GM18498 (cell line): ENCODE data around the gene FAM177A1.
"Not testable (repeated sequence)": the region's sequence is repeated elsewhere in the genome, so short reads cannot be mapped to it uniquely, and the experiment has no call there.

Experiments
- ATAC-seq: cut with Tn5 transposase; IDR thresholded peaks from one replicate; pipeline ENCODE4 v1.9.1; 2021; ENCODE audit warnings: mild to moderate bottlenecking, moderate library complexity; ENCODE audit not compliant: unreplicated experiment

The FAM177A1 gene

DNA sequence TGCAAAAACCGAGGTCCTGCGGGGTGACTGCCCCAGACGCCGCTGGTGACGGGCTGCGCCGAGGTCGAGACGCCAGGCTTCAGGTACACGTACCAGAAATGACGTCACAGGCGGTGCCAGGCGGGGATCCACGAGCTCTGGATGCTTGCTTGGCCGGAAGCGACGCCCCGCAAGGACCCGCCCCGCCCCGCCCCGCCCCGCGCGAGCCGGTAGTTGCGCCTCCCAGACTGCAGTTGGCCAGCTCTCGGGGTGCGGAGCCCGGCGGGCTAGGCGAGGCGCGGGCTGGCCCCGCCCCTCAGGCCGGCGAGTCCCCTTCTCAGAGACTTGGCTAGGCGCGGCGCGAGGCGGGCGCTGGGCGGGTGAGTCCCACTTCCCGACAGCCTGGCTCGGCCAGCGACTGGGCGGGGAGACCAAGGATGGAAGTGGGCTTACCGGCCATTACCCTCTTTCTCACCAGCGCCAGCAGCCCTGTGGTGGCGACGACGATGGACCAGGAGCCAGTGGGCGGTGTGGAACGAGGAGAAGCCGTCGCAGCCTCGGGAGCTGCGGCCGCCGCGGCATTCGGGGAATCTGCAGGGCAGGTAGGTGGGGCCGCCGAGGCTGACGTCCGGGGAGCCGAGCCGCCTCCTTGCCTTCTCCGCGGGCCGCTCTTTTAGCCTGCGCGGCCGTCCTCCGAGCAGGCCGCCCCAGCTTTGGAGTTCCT is at the start of gene FAM177A1:
Gene FAM177A1 (plus strand): TSS at position 225 of the 703 bp plus-strand sequence. CDS start 192 bp downstream, at position 417.
- ATAC-seq: peak; percentile 95

- no peak for ATAC-seq
Observed at GRCh38 chr14:34997762-34998161, 48.3 kb upstream of the FAM177A1 start.

DNA sequence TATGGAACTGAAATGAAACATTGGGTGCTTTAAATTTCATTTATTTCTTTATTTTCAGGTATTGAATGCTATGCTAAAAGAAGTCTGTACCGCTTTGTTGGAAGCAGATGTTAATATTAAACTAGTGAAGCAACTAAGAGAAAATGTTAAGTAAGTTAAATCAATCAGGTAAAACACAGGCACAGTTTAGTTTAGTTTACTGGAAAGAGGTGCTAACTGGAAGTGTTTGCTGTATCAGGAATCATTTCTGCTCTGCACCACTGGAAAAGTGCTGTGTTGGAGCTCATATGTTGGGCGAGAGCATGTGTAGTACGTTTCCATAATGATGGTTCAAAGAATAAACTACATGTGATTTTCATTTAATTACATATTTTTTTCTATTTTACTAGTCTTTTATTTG is 46.6 kb upstream of the FAM177A1 start:
- ATAC-seq: no peak

GRCh38 chr14:35001621-35002020 is 44.5 kb upstream of the FAM177A1 start:
- no peak for ATAC-seq

DNA sequence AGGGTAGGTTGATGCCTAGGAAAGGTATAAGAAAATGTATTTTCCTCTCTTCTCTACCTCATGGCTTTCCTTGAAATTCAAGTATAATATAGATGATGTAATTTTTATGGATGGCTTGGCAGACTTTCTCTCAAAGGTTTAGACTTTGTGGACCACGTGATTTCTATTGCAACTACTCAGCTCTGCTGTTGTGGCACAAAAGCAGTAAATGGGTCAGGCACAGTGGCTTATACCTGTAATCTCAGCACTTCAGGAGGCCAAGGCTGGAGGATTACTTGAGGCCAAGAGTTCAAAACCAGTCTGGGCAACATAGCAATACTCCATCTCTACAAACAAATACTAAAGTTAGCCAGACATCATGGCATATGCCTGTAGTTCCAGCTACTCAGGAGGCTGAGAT is 41.2 kb upstream of the FAM177A1 start:
- no peak for ATAC-seq

- no peak for ATAC-seq
Observed at GRCh38 chr14:35016568-35016967, 29.5 kb upstream of the FAM177A1 start.

- no peak for ATAC-seq
Observed at GRCh38 chr14:35020713-35021112, 25.4 kb upstream of the FAM177A1 start.

DNA sequence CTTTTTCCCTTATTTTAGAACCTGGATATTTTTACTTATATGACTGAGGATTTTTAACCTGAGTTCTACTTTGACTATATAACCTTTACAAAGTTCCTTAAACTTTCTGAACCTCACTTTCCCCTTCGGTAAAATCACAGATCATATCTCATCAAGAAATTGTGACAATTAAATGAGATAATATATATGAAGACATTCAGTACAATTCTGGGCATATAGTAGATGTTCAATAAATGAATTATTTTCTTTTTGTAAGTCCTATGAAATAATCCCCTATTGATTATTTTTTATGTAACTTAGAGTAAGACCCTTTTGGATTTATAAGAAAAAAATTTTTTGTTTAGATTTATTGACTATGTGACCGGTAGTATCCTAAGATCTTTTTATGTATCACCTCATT is 17.6 kb upstream of the FAM177A1 start:
- ATAC-seq: no peak

DNA sequence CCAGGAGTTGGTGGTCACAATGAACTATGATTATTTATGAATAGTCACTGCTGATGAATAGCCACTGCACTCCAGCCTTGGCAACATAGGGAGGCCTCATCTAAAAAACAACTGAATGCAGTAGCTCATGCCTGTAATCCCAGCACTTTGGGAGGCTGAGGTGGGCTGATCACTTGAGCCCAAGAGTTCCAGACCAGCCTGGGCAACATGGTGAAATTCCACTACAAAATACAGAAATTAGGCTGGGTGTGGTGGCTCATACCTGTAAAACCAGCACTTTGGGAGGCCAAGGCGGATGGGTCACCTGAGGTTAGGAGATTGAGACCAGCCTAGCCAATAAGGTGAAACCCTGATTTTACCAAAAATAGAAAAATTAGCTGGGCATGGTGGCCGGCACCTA is 13.5 kb upstream of the FAM177A1 start:
- ATAC-seq: no peak

DNA sequence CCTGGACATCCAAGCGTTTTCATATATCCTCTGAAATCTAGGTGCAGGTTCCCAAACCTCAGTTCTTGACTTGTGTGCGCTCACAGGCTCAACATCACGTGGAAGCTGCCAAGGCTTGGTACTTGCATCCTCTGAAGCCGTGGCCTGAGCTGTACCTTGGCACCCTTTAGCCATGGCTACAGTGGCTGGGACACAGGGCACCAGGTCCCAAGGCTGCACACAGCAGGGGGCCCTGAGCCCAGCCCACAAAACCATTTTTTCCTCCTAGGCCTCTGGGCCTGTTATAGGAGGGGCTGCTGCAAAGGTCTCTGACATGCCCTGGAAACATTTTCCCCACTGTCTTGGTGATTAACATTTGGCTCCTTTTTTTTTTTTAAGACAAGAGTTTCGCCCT is 11.6 kb upstream of the FAM177A1 start:
- ATAC-seq: no peak

DNA sequence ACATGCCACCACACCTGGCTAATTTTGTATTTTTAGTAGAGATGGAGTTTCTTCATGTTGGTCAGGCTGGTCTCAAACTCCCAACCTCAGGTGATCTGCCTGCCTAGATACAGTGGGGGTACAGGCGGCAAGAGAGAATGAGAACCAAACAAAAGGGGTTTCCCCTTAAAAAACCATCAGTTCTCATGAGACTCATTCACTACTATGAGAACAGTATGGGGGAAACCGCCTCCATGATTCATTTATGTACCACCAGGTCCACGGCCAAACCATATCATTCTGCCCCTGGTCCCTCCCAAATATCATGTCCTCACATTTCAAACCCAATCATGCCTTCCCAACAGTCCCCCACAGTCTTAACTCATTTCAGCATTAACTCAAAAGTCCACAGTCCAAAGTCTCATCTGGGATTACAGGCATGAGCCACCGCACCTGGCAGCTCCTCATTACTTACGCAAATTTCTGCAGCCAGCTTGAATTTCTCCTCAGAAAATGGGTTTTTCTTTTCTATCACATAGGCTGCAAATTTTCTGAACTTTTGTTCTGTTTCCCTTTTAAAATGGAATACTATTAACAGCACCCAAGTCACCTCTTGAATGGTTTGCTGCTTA is 11.0 kb upstream of the FAM177A1 start:
- ATAC-seq: not testable (repeated sequence)

- ATAC-seq: not testable (repeated sequence)
Observed at GRCh38 chr14:35038312-35038711, 7.8 kb upstream of the FAM177A1 start.

DNA sequence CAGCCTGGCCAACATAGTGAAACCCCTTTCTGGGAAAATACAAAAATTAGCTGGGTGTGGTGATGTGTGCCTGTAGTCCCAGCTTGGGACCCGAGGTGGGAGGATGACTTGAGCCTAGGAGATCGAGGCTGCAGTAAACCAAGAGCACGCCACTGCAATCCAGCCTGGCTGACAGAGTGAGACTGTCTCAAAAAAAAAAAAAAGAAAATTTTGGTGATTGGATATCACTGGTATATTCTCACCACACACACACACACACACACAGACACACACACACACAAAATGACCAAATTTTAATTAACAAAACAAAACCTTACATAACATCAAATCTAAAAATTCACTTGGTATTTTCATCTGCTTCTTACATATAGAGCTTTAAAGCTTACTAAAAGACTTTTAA is 3.4 kb upstream of the FAM177A1 start:
- ATAC-seq: no peak

- ATAC-seq: no peak
Observed at GRCh38 chr14:35043046-35043445, 3.0 kb upstream of the FAM177A1 start.

- no peak for ATAC-seq
Observed at GRCh38 chr14:35044939-35045797, 904 bp upstream of the FAM177A1 start.

GRCh38 chr14:35045798-35046047 is 349 bp upstream of the FAM177A1 start:
- no peak for ATAC-seq

GRCh38 chr14:35046751-35047536 is 872 bp downstream of the FAM177A1 start:
- peak; percentile 29 for ATAC-seq

DNA sequence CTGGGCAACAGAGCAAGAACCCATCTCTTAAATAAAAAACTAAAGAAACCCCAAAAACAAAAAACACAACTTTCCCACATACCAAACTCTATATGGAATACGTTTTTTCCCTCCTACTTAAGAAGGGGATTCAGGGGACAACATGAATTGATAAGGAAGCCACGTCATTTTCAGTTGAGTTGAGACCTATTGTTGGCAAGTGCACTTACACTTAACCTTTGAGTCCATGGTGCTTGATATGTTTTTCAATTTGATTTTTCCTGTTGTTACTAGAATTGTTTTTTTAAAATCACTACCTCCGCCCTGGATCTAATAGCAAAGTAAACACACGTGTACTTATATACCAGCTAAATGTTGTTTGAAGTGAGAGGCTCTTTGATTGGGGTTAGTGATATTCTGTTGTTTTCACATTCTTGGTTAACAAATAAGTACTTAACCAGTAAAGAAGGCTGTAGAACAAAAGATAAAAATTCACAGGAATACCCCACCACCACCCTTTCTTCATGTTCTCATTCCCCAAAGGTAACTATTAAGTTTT is 2.0 kb downstream of the FAM177A1 start:
- no peak for ATAC-seq

GRCh38 chr14:35050652-35051051 is 4.6 kb downstream of the FAM177A1 start:
- no peak for ATAC-seq

- no peak for ATAC-seq
Observed at GRCh38 chr14:35051796-35052195, 5.7 kb downstream of the FAM177A1 start.

DNA sequence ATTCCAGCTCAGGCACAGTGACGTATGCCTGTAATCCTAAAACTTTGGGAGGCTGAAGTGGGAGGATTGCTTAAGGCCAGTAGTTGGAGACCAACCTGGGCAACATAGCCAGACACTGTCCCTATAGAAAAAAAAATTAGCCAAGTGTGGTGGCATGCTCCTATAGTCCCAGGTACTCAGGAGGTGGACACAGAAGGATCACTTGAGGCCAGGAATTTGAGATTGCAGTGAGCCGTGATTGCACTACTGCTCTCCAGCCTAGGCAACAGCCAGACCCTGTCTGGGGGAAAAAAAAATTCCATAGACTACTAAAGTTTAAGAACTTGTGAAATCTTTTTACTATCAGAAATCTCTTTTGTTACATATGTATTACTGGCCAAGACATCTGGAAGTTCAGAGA is 6.6 kb downstream of the FAM177A1 start:
- no peak for ATAC-seq
